PC-9 (cell line): ENCODE measurements around the gene NMNAT2.

ENCODE experiments used
- CTCF ChIP-seq: fragments of 200-600 bp; sonication (generic); conservative IDR thresholded peaks from 2 replicates; pipeline ENCODE4 v1.6.1; 2017; ENCODE audit warnings: mixed run types, antibody characterized with exemption, mild to moderate bottlenecking, moderate library complexity
- EZH2 ChIP-seq: fragments of 200-600 bp; sonication (generic); IDR thresholded peaks from 2 replicates; pipeline ENCODE4 v1.8.0; 2017; ENCODE audit warnings: antibody characterized with exemption, low read depth

GRCh38 chr1:183313063-183313462 lies 105.1 kb downstream of the NMNAT2 start:
- TF ChIP-seq CTCF = no peak
- TF ChIP-seq EZH2 = no peak
